ENCODE data around the gene SH3RF2.

SH3RF2 gene

DNA sequence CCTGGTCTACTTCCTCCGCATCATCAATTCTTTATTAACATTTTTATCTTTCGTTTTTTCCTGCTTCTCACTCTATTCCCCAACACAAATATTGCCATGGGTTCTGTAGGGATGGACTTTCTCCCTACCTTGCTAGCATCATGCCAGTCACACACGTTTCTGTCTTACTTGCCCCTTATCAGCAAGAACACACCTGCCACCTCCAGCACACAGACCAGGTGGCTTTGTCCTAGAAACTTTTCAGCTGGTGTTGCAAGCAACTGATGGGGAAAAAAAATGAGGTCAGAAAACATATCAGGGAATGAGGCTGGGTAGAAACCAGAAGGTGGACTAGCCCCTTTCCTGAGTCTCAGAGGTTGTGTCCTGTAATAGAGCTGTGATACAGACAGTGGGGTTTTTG, 5.8 kb downstream of the SH3RF2 start:
- no peaks in the 10 kb centered on the region for H3K36me3 ChIP-seq (ENCODE audit: insufficient read depth, low read length)
- H3K4me1 ChIP-seq (ENCODE audit: insufficient read depth, low read length): no peaks in the 10 kb centered on the region
- H3K79me2 ChIP-seq (ENCODE audit: insufficient read depth, low read length): no peaks in the 10 kb centered on the region
- ATAC-seq (ENCODE audit: insufficient read depth, low read depth) (no peak), DNase-seq (no peak)
- H2AFZ ChIP-seq (ENCODE audit: low read depth, low read length): no peak overlapping the region
- H3K4me3 ChIP-seq (ENCODE audit: low read depth in 1 of 2, low read length in 2 of 2): no peak overlapping the region
- H3K27me3 ChIP-seq (ENCODE audit: insufficient read depth, low read length, poor library complexity): peaks cover 6% of the 10 kb centered on the region
- TF ChIP-seq, protein P1, sequence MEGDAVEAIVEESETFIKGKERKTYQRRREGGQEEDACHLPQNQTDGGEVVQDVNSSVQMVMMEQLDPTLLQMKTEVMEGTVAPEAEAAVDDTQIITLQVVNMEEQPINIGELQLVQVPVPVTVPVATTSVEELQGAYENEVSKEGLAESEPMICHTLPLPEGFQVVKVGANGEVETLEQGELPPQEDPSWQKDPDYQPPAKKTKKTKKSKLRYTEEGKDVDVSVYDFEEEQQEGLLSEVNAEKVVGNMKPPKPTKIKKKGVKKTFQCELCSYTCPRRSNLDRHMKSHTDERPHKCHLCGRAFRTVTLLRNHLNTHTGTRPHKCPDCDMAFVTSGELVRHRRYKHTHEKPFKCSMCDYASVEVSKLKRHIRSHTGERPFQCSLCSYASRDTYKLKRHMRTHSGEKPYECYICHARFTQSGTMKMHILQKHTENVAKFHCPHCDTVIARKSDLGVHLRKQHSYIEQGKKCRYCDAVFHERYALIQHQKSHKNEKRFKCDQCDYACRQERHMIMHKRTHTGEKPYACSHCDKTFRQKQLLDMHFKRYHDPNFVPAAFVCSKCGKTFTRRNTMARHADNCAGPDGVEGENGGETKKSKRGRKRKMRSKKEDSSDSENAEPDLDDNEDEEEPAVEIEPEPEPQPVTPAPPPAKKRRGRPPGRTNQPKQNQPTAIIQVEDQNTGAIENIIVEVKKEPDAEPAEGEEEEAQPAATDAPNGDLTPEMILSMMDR (IDR thresholded peaks at IDR 0.05; ENCODE audit: borderline replicate concordance, extremely low read depth, low read length, poor library complexity, severe bottlenecking): no peak
- TF ChIP-seq EZH2 (IDR thresholded peaks at IDR 0.05; ENCODE audit: borderline replicate concordance, low read depth, low read length, severe bottlenecking): no peak
- no peak overlapping the region for H3K9ac ChIP-seq (ENCODE audit: low read depth, low read length)
- no peaks in the 10 kb centered on the region for H3K9me3 ChIP-seq (ENCODE audit: insufficient read depth, low read length, severe bottlenecking)
- no peak overlapping the region for H3K27ac ChIP-seq (ENCODE audit: low read length)
- no peaks in the 10 kb centered on the region for H4K20me1 ChIP-seq (ENCODE audit: insufficient read depth, low read length)
- no peak overlapping the region for H3K4me2 ChIP-seq (ENCODE audit: insufficient read depth, low read length)

DNA sequence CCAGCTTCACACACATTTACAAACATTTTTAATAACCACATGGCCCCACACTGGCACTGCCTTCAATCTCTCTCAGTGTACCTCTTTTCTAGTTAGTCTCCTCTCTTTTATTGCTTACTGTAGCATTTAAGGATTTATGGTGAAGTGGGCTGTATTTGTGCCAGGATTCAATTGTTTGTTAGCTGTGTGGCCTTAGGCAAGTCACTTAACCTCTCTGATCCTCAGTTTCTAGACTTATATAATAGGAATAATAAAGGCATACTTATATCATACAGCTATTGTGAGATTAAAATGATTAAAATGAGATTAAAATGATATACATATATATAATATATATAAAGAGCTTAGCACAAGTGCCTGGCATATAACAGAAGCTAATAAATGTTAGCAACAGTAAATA, 6.4 kb downstream of the SH3RF2 start:
- Histone ChIP-seq H3K27me3 (ENCODE audit: insufficient read depth, low read length, poor library complexity) (peaks cover 4% of the 10 kb centered on the region), H3K4me1 (ENCODE audit: insufficient read depth, low read length) (no peaks in the 10 kb centered on the region), H3K36me3 (ENCODE audit: insufficient read depth, low read length) (no peaks in the 10 kb centered on the region), H3K27ac (ENCODE audit: low read length) (no peak overlapping the region), H3K4me2 (ENCODE audit: insufficient read depth, low read length) (no peak overlapping the region), H2AFZ (ENCODE audit: low read depth, low read length) (no peak overlapping the region), H4K20me1 (ENCODE audit: insufficient read depth, low read length) (no peaks in the 10 kb centered on the region), H3K9me3 (ENCODE audit: insufficient read depth, low read length, severe bottlenecking) (no peaks in the 10 kb centered on the region), H3K9ac (ENCODE audit: low read depth, low read length) (no peak overlapping the region), H3K4me3 (ENCODE audit: low read depth in 1 of 2, low read length in 2 of 2) (no peak overlapping the region), H3K79me2 (ENCODE audit: insufficient read depth, low read length) (no peaks in the 10 kb centered on the region)
- TF ChIP-seq, protein P1 (IDR thresholded peaks at IDR 0.05; ENCODE audit: borderline replicate concordance, extremely low read depth, low read length, poor library complexity, severe bottlenecking): no peak
- TF ChIP-seq EZH2 (IDR thresholded peaks at IDR 0.05; ENCODE audit: borderline replicate concordance, low read depth, low read length, severe bottlenecking): no peak
- DNase-seq (no peak), ATAC-seq (ENCODE audit: insufficient read depth, low read depth) (no peak)

DNA sequence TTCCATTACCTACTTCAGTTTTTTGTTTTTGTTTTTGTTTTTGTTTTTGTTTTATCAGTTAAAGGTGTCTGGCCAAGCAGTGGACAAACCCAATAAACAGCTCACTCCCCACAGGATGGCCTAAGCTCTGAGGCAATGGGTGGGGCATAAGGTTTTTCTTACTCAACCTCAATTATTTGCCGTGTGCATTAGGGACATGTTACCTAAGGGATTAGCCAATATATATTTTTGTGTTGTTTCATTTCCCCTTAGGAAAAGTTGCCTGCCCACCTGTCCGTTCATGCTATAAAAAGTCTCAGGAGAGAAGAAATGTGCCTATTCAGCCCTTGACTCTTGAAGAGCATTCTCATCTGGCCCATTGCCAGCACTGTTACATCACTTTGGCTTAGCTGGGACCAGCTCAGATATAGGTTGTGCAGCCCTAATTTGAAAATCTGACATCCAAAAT, 7.3 kb downstream of the SH3RF2 start:
- DNase-seq (no peak), ATAC-seq (ENCODE audit: insufficient read depth, low read depth) (no peak)
- Histone ChIP-seq H3K9ac (ENCODE audit: low read depth, low read length) (no peak overlapping the region), H3K4me1 (ENCODE audit: insufficient read depth, low read length) (no peaks in the 10 kb centered on the region), H3K36me3 (ENCODE audit: insufficient read depth, low read length) (no peaks in the 10 kb centered on the region), H3K4me2 (ENCODE audit: insufficient read depth, low read length) (no peak overlapping the region), H3K27ac (ENCODE audit: low read length) (no peak overlapping the region), H3K27me3 (ENCODE audit: insufficient read depth, low read length, poor library complexity) (no peaks in the 10 kb centered on the region), H3K79me2 (ENCODE audit: insufficient read depth, low read length) (no peaks in the 10 kb centered on the region), H4K20me1 (ENCODE audit: insufficient read depth, low read length) (no peaks in the 10 kb centered on the region), H2AFZ (ENCODE audit: low read depth, low read length) (no peak overlapping the region), H3K9me3 (ENCODE audit: insufficient read depth, low read length, severe bottlenecking) (no peaks in the 10 kb centered on the region), H3K4me3 (ENCODE audit: low read depth in 1 of 2, low read length in 2 of 2) (no peak overlapping the region)
- TF ChIP-seq EZH2 (IDR thresholded peaks at IDR 0.05; ENCODE audit: borderline replicate concordance, low read depth, low read length, severe bottlenecking): no peak
- TF ChIP-seq, protein P1 (IDR thresholded peaks at IDR 0.05; ENCODE audit: borderline replicate concordance, extremely low read depth, low read length, poor library complexity, severe bottlenecking): no peak

DNA sequence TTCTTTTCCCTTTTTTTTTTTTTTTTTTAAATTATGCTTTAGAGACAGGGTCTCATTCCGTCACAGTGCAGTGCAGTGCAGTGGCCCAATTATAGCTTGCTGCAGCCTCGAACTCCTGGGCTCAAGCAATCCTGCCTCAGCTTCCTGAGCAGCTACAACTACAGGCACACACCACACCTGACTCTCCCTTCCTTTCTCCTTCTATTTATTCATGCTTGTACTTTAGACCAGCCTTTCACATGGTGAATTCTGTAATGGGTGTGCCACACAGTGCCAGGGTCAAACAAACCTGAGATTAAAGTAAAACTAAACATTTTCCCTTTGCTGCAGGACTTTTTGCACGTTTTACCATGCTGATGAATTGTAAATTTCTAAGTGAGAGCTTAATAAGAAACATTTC, 8.0 kb downstream of the SH3RF2 start:
- no peaks in the 10 kb centered on the region for H4K20me1 ChIP-seq (ENCODE audit: insufficient read depth, low read length)
- no peak overlapping the region for H3K4me3 ChIP-seq (ENCODE audit: low read depth in 1 of 2, low read length in 2 of 2)
- H3K4me1 ChIP-seq (ENCODE audit: insufficient read depth, low read length): no peaks in the 10 kb centered on the region
- H3K4me2 ChIP-seq (ENCODE audit: insufficient read depth, low read length): no peak overlapping the region
- H3K9ac ChIP-seq (ENCODE audit: low read depth, low read length): no peak overlapping the region
- no peak for DNase-seq
- H3K36me3 ChIP-seq (ENCODE audit: insufficient read depth, low read length): no peaks in the 10 kb centered on the region
- no peak for TF ChIP-seq EZH2 (IDR thresholded peaks at IDR 0.05; ENCODE audit: borderline replicate concordance, low read depth, low read length, severe bottlenecking)
- TF ChIP-seq, protein P1 (IDR thresholded peaks at IDR 0.05; ENCODE audit: borderline replicate concordance, extremely low read depth, low read length, poor library complexity, severe bottlenecking): no peak
- no peaks in the 10 kb centered on the region for H3K79me2 ChIP-seq (ENCODE audit: insufficient read depth, low read length)
- H3K27me3 ChIP-seq (ENCODE audit: insufficient read depth, low read length, poor library complexity): no peaks in the 10 kb centered on the region
- H3K9me3 ChIP-seq (ENCODE audit: insufficient read depth, low read length, severe bottlenecking): no peaks in the 10 kb centered on the region
- no peak for ATAC-seq (ENCODE audit: insufficient read depth, low read depth)
- no peak overlapping the region for H2AFZ ChIP-seq (ENCODE audit: low read depth, low read length)
- no peak overlapping the region for H3K27ac ChIP-seq (ENCODE audit: low read length)

Measured in DND-41 (cell line).